Umbilical cord (tissue), 1 donor: Measurements from ENCODE around the gene MYZAP. TPM values are rescaled to one million over a fixed set of nuclear protein-coding genes. Genes with fewer than 3 reads are reported as not detected.

ENCODE experiments used
- total RNA-seq: library from RNA; depleted of rRNA; stranded (reverse); fragments of >200 nt; gene quantifications from one replicate; pipeline ENCODE4 v1.2.3, GENCODE V29; 2014; ENCODE audit warnings: low replicate concordance; ENCODE audit not compliant: insufficient read depth

Gene MYZAP
- total RNA-seq, 1 donor from 2014 or later = not detected

Other genes starting within 250 kb of the MYZAP start
- 22.4 TPM for gene CGNL1, start 215.4 kb upstream of the MYZAP start, total RNA-seq
- gene POLR2M, start 114.8 kb downstream of the MYZAP start, total RNA-seq = 514 TPM